Measurements from ENCODE around the gene DLL1.

DNA sequence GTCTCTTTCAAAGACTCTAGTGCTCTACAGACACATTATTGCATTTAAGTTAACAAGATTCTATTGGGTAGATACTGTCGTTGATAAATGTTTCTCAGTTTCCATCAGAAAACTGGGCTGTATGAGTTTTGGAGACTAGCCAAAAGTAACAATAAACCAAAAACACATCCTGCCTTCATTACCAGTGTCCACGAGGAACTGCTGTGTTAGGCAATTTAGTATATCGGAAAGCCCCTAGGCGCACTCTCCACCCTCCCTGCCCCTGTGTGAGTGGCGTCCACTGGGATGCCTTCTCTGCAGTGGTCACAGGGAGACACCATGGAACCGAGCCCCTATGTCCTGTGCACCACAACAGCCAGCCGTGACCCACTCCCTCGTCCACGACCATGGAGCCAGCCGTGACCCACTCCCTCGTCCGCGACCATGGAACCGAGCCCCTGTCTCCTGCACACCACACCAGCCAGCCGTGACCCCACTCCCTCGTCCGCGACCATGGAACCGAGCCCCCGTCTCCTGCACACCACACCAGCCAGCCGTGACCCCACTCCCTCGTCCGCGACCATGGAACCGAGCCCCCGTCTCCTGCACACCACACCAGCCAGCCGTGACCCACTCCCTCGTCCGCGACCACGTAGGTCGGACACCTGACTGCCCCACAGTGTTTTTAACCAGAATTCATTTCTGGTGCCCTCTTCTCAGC is 35.3 kb downstream of the DLL1 start:
- no peak for TF ChIP-seq FOXA1 (IDR thresholded peaks at IDR 0.05; ENCODE audit: borderline replicate concordance)
- TF ChIP-seq, protein P1, sequence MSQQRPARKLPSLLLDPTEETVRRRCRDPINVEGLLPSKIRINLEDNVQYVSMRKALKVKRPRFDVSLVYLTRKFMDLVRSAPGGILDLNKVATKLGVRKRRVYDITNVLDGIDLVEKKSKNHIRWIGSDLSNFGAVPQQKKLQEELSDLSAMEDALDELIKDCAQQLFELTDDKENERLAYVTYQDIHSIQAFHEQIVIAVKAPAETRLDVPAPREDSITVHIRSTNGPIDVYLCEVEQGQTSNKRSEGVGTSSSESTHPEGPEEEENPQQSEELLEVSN (IDR thresholded peaks at IDR 0.05; ENCODE audit: borderline replicate concordance in 1 of 2, extremely low read depth in 1 of 2, insufficient read depth in 1 of 2, insufficient read length in 1 of 2, low read depth in 1 of 2, low read length in 1 of 2, poor library complexity in 1 of 2, severe bottlenecking in 1 of 2): no peak
- TF ChIP-seq BCL6 (CRISPR knock-in tag; IDR thresholded peaks at IDR 0.05): no peak
- TF ChIP-seq CREB5 (CRISPR knock-in tag; IDR thresholded peaks at IDR 0.05): no peak
- TF ChIP-seq, protein P2, sequence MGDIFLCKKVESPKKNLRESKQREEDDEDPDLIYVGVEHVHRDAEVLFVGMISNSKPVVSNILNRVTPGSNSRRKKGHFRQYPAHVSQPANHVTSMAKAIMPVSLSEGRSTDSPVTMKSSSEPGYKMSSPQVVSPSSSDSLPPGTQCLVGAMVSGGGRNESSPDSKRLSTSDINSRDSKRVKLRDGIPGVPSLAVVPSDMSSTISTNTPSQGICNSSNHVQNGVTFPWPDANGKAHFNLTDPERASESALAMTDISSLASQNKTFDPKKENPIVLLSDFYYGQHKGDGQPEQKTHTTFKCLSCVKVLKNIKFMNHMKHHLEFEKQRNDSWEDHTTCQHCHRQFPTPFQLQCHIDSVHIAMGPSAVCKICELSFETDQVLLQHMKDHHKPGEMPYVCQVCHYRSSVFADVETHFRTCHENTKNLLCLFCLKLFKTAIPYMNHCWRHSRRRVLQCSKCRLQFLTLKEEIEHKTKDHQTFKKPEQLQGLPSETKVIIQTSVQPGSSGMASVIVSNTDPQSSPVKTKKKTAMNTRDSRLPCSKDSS (IDR thresholded peaks at IDR 0.05; ENCODE audit: low read depth, partially characterized antibody): no peak
- no peak for TF ChIP-seq ZNF24 (IDR thresholded peaks at IDR 0.05)
- no peak for TF ChIP-seq POLR2A (conservative IDR thresholded peaks at IDR 0.05)
- TF ChIP-seq REST (IDR thresholded peaks at IDR 0.05; ENCODE audit: borderline replicate concordance): no peak
- TF ChIP-seq REST (CRISPR knock-in tag; IDR thresholded peaks at IDR 0.05; ENCODE audit: low read depth): no peak
- no peak for TF ChIP-seq PHB (CRISPR knock-in tag; IDR thresholded peaks at IDR 0.05)
- no peak for TF ChIP-seq CTCF (IDR thresholded peaks at IDR 0.05 in 2 of 3, conservative IDR thresholded peaks at IDR 0.05 in 1 of 3; ENCODE audit: insufficient read depth in 2 of 3, low read depth in 1 of 3, low read length in 3 of 3)
- TF ChIP-seq ARID1B (IDR thresholded peaks at IDR 0.05): no peak
- TF ChIP-seq DMBX1 (CRISPR knock-in tag; IDR thresholded peaks at IDR 0.05; ENCODE audit: borderline replicate concordance): no peak
- TF ChIP-seq TCF15 (CRISPR knock-in tag; IDR thresholded peaks at IDR 0.05): no peak
- TF ChIP-seq RFX1 (IDR thresholded peaks at IDR 0.05): no peak
